Measurements from ENCODE around the gene SMAD3.

DNA sequence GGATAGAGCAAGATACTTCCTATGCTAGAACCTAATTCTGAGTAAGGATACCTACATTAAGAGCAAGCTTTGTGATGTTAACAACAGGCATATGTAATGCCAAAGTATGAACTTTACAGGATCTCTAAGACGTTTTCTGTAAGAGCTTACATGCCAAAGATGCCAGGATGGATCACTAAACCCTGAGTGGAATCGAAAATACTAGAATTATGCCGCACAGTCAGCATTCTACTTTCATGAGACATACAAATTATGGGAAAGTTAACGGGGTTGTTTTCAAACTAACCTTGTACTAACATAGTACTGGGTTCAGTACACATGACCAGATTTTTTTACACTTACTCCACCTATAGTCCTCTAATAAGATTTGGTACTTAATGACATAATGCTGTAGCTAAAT is 134.0 kb downstream of the SMAD3 start:
- TF ChIP-seq POLR2A (IDR thresholded peaks at IDR 0.05) (no peak), CTCF (IDR thresholded peaks at IDR 0.05) (no peak)
